WTC11 (cell line): Measurements from ENCODE around the gene GJA4. TPM values are rescaled to one million over a fixed set of nuclear protein-coding genes. Genes with fewer than 3 reads are reported as not detected.

Experiments used
- ATAC-seq: fragments of 200-7000 bp; cut with Tn5 transposase; 2 replicates; pipeline ENCODE4 v1.10.0; 2021; ENCODE audit warnings: mild to moderate bottlenecking, moderate library complexity
- CTCF ChIA-PET: fragments of 300-600 bp; sonication (Branson Sonifier 250); formaldehyde crosslinking; loops from one replicate; lab custom pipeline; 2021; ENCODE audit warnings: antibody characterized with exemption; lab: Charles Lee
- POLR2A ChIA-PET: fragments of 350-600 bp; sonication (Branson Sonifier 250); formaldehyde crosslinking; loops from one replicate; lab custom pipeline; 2021; ENCODE audit warnings: antibody characterized with exemption; lab: Charles Lee
- DNase-seq: peaks from one replicate; pipeline ENCODE4 v3.0.0; 2021; ENCODE audit warnings: low spot score
- H3K27ac Mint-ChIP-seq: 2 replicates; pipeline ENCODE4 v1.8.0; 2021; ENCODE audit warnings: mixed read lengths
- H3K27me3 Mint-ChIP-seq: 2 replicates; pipeline ENCODE4 v1.8.0; 2021; ENCODE audit warnings: low read depth, mild to moderate bottlenecking, moderate library complexity, mixed read lengths
- H3K36me3 Mint-ChIP-seq: 2 replicates; pipeline ENCODE4 v1.8.0; 2021; ENCODE audit warnings: mixed read lengths
- H3K4me1 Mint-ChIP-seq: 2 replicates; pipeline ENCODE4 v1.8.0; 2022; ENCODE audit warnings: mixed read lengths
- H3K4me3 Mint-ChIP-seq: 2 replicates; pipeline ENCODE4 v1.8.0; 2021; ENCODE audit warnings: mild to moderate bottlenecking, moderate library complexity, mixed read lengths
- H3K9me3 Mint-ChIP-seq: 2 replicates; pipeline ENCODE4 v1.8.0; 2021; ENCODE audit warnings: mixed read lengths
- ATF1 ChIP-seq: sonication (generic); formaldehyde crosslinking; IDR thresholded peaks from 2 replicates; pipeline ENCODE4 v1.8.1; 2023; ENCODE audit warnings: mild to moderate bottlenecking, moderate library complexity, missing genetic modification reagents
- ATF6 ChIP-seq: sonication (generic); formaldehyde crosslinking; IDR thresholded peaks from 2 replicates; pipeline ENCODE4 v1.8.1; 2023; ENCODE audit warnings: mild to moderate bottlenecking, missing genetic modification reagents
- CREB1 ChIP-seq: sonication (generic); formaldehyde crosslinking; IDR thresholded peaks from 2 replicates; pipeline ENCODE4 v1.8.0; 2023; ENCODE audit warnings: mild to moderate bottlenecking, missing genetic modification reagents
- EMX1 ChIP-seq: fragments of 250-450 bp; sonication (Bioruptor Pico); IDR thresholded peaks from 2 replicates; pipeline ENCODE4 v1.8.0; 2021; ENCODE audit warnings: mild to moderate bottlenecking
- JUN ChIP-seq: sonication (generic); formaldehyde crosslinking; IDR thresholded peaks from 2 replicates; pipeline ENCODE4 v1.8.0; 2023; ENCODE audit warnings: mild to moderate bottlenecking, missing genetic modification reagents
- NR1H2 ChIP-seq: sonication (generic); formaldehyde crosslinking; IDR thresholded peaks from 2 replicates; pipeline ENCODE4 v1.9.0; 2021; ENCODE audit warnings: mild to moderate bottlenecking, moderate library complexity, missing genetic modification reagents
- NR2C2 ChIP-seq: sonication (generic); formaldehyde crosslinking; IDR thresholded peaks from 2 replicates; pipeline ENCODE4 v1.8.0; 2022; ENCODE audit warnings: mild to moderate bottlenecking, missing genetic modification reagents
- SP1 ChIP-seq: sonication (generic); formaldehyde crosslinking; conservative IDR thresholded peaks from 2 replicates; pipeline ENCODE4 v1.8.1; 2022; ENCODE audit warnings: missing genetic modification reagents
- ZMAT4 ChIP-seq: fragments of 250-450 bp; sonication (Bioruptor Pico); IDR thresholded peaks from 2 replicates; pipeline ENCODE4 v1.9.0; 2021; ENCODE audit warnings: mild to moderate bottlenecking
- ZNF138 ChIP-seq: sonication (generic); formaldehyde crosslinking; conservative IDR thresholded peaks from 2 replicates; pipeline ENCODE4 v1.8.1; 2022; ENCODE audit warnings: mild to moderate bottlenecking, moderate library complexity, missing genetic modification reagents
- ZNF263 ChIP-seq: sonication (generic); formaldehyde crosslinking; IDR thresholded peaks from 2 replicates; pipeline ENCODE4 v1.8.1; 2022; ENCODE audit warnings: low read depth, mild to moderate bottlenecking, moderate library complexity, missing genetic modification reagents
- ZNF317 ChIP-seq: sonication (generic); formaldehyde crosslinking; IDR thresholded peaks from 2 replicates; pipeline ENCODE4 v1.8.1; 2023; ENCODE audit warnings: low read depth, mild to moderate bottlenecking, moderate library complexity, missing genetic modification reagents, borderline replicate concordance
- ZNF512 ChIP-seq: sonication (generic); formaldehyde crosslinking; IDR thresholded peaks from 2 replicates; pipeline ENCODE4 v1.8.1; 2022; ENCODE audit warnings: missing genetic modification reagents, borderline replicate concordance
- total RNA-seq: library from RNA; stranded (reverse); gene quantifications from 3 replicates; pipeline ENCODE4 v1.2.3, GENCODE V29; 2021
- TF ChIP-seq, protein P1 (sequence below): fragments of 250-450 bp; sonication (Bioruptor Pico); IDR thresholded peaks from 2 replicates; pipeline ENCODE4 v1.9.0; 2021; ENCODE audit warnings: mild to moderate bottlenecking

The GJA4 gene
- total RNA-seq, 1 experiment from 2014 or later: 1.0 TPM

- Mint-ChIP-seq H3K4me1 (peaks cover 38% of the 10 kb centered on the region), H3K9me3 (no peaks in the 10 kb centered on the region), H3K4me3 (no peak overlapping the region), H3K27ac (no peak overlapping the region; the same call in 1 of the 2 replicates), H3K27me3 (no peaks in the 10 kb centered on the region), H3K36me3 (peaks cover 6% of the 10 kb centered on the region)
- ChIA-PET CTCF (interaction anchor here (0.8 to 3.9 kb wide), 7 partner anchors 8 to 62 kb away, joined by 3 to 45 read pairs (median 7); partner anchors contain the start of gene SMIM12), POLR2A (no interaction called here)
- DNase-seq (peak; percentile 28), ATAC-seq (peak; percentile 50)
- TF ChIP-seq SP1 (CRISPR knock-in tag): no peak
- TF ChIP-seq, protein P1, sequence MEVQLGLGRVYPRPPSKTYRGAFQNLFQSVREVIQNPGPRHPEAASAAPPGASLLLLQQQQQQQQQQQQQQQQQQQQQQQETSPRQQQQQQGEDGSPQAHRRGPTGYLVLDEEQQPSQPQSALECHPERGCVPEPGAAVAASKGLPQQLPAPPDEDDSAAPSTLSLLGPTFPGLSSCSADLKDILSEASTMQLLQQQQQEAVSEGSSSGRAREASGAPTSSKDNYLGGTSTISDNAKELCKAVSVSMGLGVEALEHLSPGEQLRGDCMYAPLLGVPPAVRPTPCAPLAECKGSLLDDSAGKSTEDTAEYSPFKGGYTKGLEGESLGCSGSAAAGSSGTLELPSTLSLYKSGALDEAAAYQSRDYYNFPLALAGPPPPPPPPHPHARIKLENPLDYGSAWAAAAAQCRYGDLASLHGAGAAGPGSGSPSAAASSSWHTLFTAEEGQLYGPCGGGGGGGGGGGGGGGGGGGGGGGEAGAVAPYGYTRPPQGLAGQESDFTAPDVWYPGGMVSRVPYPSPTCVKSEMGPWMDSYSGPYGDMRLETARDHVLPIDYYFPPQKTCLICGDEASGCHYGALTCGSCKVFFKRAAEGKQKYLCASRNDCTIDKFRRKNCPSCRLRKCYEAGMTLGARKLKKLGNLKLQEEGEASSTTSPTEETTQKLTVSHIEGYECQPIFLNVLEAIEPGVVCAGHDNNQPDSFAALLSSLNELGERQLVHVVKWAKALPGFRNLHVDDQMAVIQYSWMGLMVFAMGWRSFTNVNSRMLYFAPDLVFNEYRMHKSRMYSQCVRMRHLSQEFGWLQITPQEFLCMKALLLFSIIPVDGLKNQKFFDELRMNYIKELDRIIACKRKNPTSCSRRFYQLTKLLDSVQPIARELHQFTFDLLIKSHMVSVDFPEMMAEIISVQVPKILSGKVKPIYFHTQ: no peak
- TF ChIP-seq ZNF512 (CRISPR knock-in tag): no peak
- TF ChIP-seq NR2C2 (CRISPR knock-in tag): no peak
- no peak for TF ChIP-seq CREB1 (CRISPR knock-in tag)
- no peak for TF ChIP-seq ZNF317 (CRISPR knock-in tag)
- TF ChIP-seq ZMAT4: no peak
- TF ChIP-seq NR1H2 (CRISPR knock-in tag): no peak
- no peak for TF ChIP-seq ATF1
- TF ChIP-seq ATF6: no peak
- no peak for TF ChIP-seq ZNF263 (CRISPR knock-in tag)
- TF ChIP-seq EMX1 (CRISPR knock-in tag): no peak
- no peak for TF ChIP-seq JUN (CRISPR knock-in tag)
- no peak for TF ChIP-seq ZNF138 (CRISPR knock-in tag)
These were observed 51.4 kb downstream of the GJA4 start for GRCh38 chr1:34844252-34844634.

Other genes starting within 250 kb of the GJA4 start
- gene GJB5, start 38.0 kb upstream of the GJA4 start, total RNA-seq: 0.55 to 0.96 TPM (median 0.89 TPM) in 3 replicates
- gene GJB4, start 33.3 kb upstream of the GJA4 start, total RNA-seq: 0.07 to 0.23 TPM (median 0.09 TPM) in 3 replicates
- gene GJB3, start 11.8 kb upstream of the GJA4 start, total RNA-seq: 0.34 to 0.48 TPM (median 0.46 TPM) in 3 replicates
- gene SMIM12, start 66.8 kb downstream of the GJA4 start, total RNA-seq: 34.6 to 41.9 TPM (median 39.6 TPM) in 3 replicates
- 8.2 to 11.3 TPM (median 9.7 TPM) in 3 replicates for gene DLGAP3, start 136.7 kb downstream of the GJA4 start, total RNA-seq
- 8.7 to 11.0 TPM (median 10.6 TPM) in 3 replicates for gene TMEM35B, start 192.3 kb downstream of the GJA4 start, total RNA-seq
- gene ZMYM6, start 238.9 kb downstream of the GJA4 start, total RNA-seq: 12.5 to 16.5 TPM (median 13.8 TPM) in 3 replicates